Activated T-cell treated with anti-CD3 and anti-CD28 coated beads for 1 hour (primary cell): ENCODE measurements around the gene PLIN5.
"Not testable (repeated sequence)": the region's sequence is repeated elsewhere in the genome, so short reads cannot be mapped to it uniquely, and the experiment has no call there.

ENCODE experiments used
- DNase-seq: peaks from one replicate; pipeline ENCODE4 v3.0.0-alpha.2; 2020; ENCODE audit warnings: low read depth

PLIN5 gene

DNA sequence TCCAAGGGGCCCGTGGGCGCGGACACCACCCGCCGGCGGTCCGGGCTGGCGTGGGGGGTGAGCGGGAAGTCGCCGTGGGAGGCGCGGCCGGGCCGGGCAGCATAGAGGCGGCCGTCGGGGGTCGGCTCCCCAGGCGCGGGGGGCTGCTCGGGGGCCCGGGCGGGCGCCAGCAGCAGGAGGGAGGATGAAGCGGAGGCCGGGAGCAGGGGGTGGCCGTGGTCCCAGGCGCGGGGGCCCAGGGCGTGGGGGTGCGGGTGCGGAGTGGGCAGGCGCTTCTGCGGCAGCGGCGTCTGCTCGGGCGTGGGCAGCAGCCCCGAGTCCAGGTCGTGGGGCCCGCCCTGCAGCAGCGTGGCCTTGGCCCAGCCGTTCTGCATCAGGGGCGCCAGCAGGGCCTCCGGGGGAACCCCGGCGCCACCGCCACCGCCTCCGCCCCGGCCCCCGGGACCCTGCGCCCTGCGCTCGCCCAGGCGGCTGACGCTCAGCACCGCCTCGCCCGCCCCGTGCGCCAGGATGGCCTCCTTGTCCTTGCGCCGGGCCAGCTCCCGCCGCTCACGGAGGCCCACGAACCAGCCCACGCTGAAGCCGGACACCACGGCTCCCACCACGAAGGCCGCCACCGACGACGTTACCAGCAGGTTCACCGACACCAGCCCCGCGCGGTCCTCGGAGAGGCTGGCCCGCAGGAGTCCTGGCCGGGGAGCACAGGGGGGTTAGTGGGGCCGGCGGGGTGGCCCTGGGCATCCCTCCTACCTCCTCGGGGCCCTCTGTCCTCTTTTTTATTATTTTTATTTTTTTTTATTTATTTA lies 9.0 kb upstream of the PLIN5 start:
- DNase-seq: no peak

DNA sequence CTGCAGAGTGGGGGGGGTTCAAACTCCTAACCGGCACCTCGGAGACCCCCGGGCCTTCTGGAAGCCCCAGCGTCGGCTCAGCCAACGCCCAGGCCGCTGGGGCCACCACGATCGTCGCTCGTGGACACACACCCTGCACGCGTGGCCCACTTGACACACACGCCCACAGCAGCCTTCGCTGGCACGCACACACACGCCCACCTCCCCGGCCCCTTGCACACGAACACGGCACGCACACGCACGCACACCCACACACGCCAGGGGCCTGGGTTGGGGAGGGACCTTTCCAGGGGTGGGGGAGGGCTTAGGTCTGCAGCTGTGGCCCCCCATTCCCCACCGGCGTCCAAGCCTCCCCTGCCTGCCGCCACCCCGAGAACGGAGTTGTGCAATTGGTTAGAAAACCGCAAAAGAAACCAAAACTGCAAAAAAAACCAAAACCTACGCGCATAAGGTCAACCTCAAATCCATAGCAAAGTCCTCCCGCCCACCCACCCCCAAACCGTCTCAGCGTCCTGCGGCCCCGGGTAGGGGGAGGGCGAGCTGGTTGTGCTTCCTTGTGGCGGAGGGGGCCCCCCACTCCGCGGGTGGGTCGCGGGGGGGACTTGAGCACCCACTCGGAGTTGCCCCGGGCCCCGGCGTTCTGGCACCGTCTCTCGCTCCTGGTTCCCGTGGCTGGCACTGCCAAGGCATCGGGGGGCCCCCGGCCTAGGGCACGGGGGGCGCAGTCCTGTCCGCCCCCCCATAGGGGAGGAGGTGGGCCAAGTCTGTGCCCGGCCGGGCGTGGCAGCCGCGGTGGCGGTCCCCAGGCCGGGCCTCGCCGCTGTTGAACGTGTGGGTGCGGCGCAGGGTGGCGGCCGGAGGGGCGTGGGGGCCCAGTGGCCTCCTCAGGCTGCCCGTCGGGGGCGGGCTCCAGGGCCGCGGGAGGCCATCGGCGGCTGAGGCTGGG lies 8.1 kb upstream of the PLIN5 start:
- DNase-seq: no peak

- DNase-seq: not testable (repeated sequence)
These were observed 6.8 kb upstream of the PLIN5 start for GRCh38 chr19:4541806-4542145.

DNA sequence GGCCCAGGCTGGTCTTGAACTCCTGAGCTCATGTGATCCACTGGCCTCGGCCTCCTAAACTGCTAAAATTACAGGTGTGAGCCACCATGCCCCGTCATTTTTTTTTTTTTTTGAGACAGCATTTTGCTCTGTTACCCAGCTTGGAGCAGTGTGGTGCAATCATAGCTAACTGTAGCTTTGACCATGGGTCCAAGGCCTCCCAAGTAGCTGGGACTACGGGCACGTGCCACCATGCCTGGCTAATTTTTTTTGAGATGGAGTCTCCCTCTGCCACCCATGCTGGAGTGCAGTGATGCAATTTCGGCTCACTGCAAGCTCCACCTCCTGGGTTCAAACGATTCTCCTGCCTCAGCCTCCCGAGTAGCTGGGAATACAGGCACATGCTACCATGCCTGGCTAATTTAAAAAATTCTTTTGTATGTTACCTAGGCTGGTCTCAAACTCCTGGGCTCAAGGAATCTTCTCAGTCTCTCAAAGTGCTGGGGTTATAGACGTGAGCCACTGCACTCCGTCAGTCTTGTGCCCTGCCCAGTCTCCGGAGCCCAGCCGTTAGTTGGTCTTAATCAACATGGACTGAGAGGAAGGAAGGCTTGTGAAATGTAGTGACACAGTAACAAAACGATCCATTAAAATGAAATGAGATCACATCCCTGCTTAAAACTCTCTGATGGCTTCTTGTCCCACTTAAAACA lies 6.2 kb upstream of the PLIN5 start:
- no peak for DNase-seq

GRCh38 chr19:4539693-4540581 lies 4.9 kb upstream of the PLIN5 start, which contains the start of gene LRG1:
Gene LRG1 (minus strand): TSS chr19:4540036. CDS start chr19:4540013, 23 bp downstream.
- no peak for DNase-seq

DNA sequence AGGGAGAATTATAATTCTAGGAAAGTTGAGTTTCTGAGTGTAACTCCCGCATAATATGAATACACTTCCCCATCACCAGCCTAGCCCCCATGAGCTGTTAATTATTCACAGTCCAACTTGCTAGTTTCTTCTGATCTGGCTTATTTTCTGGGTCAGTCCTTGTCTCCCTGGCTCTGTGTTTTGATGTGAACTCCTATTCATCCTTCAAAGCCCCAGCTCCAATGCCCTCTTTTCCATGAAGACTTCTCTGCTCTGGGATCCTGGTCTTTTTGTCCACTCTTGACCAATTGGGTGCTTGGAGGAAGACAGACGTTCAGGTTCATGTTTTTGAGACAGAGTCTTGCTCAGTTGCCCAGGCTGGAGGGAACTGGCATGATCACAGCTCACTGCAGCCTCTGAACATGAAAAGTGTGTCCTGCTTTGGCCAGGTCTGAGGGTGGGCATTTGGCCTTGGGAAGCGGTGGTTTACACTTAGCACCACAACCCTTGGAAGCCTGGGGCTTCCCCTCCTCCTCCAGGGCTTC lies 4.2 kb upstream of the PLIN5 start:
- no peak for DNase-seq

- DNase-seq: no peak
These were observed 3.6 kb upstream of the PLIN5 start for GRCh38 chr19:4538601-4538954.

- no peak for DNase-seq
These were observed 3.1 kb upstream of the PLIN5 start for GRCh38 chr19:4537953-4538600.

GRCh38 chr19:4536798-4537197 lies 1.8 kb upstream of the PLIN5 start:
- no peak for DNase-seq

DNA sequence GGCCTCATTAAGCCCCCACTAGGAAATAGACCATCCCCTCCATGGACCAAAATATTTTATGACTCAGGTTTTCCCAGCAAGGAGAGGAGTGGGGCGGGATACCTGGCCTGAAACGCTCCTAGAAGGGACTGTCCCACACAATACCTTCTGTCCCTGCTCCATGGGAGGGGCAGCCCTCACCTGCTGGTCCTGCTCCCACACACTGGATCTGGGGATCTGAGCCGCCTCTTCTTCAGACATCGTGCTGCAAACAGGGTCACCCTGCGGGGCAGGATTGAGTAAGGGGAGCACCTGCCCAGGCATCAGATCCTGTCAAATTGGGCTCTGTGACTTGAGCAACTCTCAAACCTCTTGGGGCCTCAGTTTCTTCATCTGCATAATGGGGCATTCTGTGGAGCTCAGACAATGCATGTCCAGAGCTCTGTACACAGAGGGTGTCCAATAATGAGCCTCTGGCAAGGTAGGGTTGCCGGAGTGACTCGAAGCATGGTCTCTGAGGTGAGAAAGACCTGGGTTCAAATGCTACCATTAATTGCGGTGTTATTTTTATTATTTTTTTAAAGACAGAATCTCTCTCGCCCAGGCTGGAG lies 1.1 kb downstream of the PLIN5 start:
- DNase-seq: no peak

GRCh38 chr19:4533334-4533733 lies 1.7 kb downstream of the PLIN5 start:
- DNase-seq: no peak

DNA sequence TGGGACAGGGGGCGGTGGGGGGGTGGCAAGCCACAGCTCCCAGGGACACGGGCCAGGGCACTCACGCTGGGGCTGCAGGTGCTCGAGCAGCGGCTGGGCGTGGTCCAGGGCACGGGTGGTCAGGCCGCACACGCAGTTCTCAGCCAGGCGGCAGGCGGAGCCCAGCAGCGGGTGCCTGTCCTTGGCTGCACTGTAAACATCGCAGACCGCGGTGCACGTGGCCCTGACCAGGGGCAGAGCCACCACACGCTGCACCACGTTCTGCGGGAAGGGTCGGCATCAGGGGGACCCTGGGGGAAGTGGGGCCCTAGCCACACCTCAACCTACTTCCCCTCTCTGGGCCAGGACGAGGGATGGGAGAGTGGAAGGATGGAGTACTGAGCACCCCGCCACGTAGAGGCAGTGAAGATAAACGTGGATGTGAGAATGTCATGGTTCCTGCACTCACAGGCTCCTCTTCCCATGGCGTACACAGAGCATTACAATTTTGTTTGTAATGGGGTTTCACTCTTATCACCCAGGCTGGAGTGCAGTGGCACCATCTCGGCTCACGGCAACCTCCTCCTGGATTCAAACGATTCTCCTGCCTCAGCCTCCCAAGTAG lies 3.4 kb downstream of the PLIN5 start:
- DNase-seq: no peak

GRCh38 chr19:4529924-4530522 lies 5.0 kb downstream of the PLIN5 start:
- no peak for DNase-seq

- no peak for DNase-seq
These were observed 6.2 kb downstream of the PLIN5 start for GRCh38 chr19:4528843-4529242.

DNA sequence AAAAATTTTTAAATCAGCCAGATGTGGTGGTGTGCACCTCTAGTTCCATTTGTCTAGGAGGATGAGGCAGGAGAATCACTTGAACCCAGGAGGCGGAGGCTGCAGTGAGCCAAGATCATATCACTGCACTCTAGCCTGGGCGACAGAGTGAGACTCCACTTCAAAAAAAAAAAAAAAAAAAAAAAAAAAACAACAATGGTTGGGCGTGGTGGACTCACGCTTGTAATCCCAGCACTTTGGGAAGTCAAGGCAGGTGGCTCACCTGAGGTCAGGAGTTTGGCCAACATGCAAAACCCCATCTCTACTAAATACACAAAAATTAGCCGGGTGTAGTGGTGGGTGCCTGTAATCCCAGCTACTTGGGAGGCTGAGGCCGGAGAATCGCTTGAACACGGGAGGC lies 7.6 kb downstream of the PLIN5 start:
- not testable (repeated sequence) for DNase-seq

GRCh38 chr19:4525563-4526002 lies 9.4 kb downstream of the PLIN5 start:
- no peak for DNase-seq

DNA sequence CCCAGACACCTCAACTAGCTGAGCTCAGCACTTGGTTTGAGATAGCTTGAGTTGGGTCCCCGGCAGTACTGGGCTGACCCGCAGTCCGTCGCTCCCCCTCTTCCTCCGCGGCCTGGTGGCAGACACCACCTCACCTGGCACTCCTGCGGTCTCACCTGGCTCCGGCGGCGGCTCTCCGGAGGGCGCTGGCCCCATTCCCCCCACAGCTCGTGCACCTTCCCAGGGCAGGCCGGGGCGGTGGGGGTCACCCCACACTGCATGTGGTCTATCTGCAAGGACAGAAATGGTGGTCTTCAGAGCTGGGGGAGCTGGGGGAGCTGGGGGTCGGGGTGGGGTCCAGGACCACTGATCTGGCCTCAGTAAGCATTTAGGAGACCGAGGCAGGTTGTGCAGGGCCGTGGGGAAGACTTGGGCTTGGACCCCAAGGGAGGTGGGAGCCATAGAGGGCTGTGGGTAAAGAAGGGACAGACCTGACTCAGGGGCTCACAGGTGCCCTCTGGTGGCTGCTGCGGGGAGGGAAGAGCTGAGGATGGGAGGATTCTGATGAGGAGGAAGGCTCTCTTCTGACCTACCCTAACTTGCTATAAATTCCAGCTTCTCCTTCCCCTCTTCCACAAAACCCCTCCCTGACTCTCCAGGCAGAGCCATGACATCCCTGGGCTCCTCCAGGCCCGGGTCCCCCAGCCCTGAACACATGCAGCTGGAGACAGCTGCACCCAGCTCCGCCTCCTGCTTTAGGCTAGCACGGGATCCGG lies 10.0 kb downstream of the PLIN5 start:
- DNase-seq: peak; percentile 64

DNA sequence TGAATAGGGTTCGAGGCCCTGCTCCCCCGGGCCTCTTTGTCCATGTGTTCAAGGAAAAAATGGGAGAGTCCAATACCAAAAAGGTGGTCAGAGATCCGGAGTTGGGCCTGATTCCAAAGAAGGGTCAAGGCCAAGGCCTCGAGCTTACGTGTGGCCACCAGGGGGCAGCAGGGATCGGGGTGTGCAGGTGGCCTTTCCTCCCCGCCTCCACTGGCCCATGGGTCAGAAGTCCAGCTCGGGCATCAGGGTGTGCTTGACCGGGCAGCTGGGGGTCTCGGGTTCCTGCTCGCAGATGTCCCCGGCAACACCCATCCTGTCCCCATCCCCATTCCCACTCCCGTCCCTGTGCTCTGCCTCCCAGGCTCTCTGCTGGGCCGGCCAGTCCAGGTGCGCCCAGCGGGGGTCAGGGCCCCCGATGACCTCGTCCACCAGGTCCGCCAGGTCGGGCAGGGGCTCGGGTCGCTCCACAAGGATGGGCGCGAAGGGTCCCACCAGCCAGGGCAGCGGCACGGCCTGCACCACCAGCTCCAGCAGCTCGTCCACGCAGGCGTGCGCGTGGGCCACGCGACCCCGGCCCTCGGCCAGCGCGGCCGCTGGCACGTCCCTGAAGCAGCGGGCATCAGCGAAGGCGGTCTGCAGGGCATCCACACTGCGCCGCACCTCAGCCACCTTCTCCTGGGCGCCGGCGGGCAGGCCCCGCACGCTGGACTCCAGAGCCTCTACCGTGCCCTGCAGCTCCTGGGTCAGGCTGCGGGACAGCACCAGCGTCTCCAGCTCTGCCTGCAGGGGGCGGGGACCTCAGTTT lies 11.5 kb downstream of the PLIN5 start:
- DNase-seq: peak; percentile 10
